A204.1 (cell line): ENCODE results near the gene TECPR2.
A peak's percentile ranks its signal among the peaks of the same experiment; 100 is the strongest.
"Not testable (repeated sequence)": the region's sequence is repeated elsewhere in the genome, so short reads cannot be mapped to it uniquely, and the experiment has no call there.

ENCODE experiments used
- FAIRE-seq: peaks from 2 replicates; lab custom pipeline; 2012; peaks lifted over from hg19 to GRCh38; lab: Jason Lieb, UNC

The TECPR2 gene

DNA sequence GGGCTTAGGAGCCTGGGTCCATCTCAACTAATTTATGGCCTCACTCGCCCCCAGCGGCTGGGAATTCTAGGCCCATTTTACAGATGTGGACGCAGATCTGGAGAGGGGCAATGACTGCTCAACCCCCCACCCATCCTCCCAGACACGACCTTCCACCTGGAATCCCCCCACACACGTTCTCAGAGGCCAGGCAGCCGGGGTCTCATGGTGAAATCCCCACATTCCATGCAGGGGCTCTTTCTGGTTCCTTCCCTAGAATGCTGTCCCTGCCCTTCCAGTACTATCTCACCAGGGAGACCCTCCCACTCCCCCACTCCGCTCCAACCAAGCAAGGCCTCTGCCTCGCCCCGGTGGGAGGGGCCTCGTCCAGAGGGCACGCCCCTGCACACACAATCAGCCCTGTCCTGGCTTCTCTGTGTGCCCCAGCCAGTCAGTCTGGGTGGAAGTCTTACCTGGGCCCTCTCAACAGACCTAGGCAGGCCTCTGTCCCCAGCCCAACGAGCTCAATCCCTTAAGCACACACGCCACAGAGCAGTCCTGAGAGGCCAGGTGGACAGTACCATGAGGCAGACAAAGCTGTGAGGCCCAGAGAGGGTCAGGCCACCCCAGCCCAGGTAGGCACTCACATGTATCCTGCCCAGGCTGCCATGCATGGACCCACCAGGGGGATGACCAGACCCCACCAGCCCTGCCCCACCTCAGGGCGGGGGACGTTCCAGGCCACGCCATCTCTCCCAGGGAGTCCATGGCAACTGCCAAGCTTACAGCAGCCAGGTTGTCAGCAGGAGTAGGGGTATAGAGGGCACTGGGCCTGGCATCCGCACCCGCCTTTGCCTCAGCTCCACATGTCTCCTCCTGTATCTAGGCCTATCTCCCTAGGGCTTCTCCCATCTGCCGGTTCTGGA, 148.1 kb downstream of the TECPR2 start:
- no peak for FAIRE-seq

DNA sequence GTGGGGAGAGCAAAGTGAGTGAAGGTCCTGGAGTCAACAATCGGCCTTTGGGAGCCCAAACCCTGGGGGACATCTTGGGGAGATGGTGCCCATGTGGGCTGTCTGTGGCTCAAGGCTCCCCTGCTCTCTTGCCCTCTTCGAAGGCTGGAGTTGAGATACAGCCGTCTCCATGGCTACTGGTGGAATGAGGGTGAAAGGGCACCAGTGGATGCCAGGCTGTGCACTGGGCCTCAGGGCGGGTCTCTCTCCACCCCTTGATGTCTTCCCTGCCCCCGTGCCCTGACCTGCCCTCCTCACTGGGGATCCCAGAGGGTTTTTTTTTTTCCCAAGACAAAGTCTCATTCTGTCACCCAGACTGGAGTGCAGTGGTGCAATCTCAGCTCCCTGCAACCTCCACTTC, 148.8 kb downstream of the TECPR2 start:
- FAIRE-seq: no peak

DNA sequence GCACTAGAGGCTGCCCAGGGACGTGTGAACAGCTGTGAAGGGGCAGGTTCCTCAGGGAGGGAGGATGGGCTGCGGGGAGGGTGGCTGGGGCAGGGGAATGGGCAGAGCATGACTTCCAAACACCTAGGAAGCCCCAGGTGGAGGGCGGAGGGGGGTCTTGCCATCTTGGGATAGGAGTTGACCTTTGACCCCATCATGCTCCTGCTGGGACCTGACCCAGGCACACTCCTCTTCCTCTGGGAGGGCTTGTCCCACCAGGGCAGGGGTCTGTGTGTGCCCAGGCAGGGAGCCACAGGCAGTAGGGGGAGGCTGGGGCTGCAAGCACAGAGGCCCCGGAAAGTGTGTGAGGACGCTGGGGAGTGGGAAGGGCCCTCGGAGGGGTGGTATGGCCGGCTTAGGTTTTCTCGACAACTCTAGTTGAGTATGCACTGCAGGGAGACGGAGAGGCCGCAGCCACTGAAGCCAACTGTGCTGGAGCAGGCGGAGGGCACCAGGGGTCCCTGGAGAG, 150.1 kb downstream of the TECPR2 start:
- no peak for FAIRE-seq

DNA sequence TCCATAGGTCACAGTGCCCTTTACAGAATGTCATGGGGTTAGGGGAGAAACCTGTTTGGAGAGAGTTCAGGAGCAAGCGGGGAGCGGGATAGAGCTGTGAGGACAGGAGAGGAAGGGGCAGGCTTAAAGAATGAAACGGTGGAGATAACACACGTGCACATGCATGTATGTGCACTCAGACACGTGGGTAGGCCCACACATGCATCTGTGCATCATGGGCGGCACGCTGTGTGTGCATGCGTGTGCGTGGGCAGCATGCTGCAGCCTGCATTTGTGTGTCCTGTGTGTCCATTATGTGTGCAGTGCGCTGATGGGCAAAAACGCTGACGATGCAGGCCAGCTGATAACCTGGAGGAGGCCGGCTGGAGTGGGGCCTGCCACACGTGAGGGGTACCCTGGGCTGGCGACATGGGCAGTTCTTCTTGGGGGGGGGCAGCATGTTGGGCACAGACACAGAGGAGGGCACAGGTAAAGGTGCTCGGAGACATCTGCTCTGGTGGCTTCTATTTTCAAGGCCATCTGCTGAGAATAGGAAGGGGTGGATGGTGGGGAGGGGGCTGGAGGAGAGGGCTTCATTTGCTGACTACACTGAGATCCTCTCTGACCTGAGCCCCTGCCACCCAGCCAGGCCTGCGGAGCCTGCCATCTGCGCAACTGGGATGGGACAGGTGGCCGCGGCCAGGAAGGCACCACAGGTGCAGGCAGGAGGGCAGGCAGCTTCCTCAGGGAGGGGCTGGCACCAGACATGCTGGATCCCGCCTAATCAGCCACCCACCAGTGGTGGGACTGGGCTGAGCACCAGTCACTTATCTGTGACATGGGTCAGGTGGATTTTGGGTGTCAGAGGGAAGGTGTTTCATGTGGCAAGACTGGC, 151.4 kb downstream of the TECPR2 start:
- no peak for FAIRE-seq

DNA sequence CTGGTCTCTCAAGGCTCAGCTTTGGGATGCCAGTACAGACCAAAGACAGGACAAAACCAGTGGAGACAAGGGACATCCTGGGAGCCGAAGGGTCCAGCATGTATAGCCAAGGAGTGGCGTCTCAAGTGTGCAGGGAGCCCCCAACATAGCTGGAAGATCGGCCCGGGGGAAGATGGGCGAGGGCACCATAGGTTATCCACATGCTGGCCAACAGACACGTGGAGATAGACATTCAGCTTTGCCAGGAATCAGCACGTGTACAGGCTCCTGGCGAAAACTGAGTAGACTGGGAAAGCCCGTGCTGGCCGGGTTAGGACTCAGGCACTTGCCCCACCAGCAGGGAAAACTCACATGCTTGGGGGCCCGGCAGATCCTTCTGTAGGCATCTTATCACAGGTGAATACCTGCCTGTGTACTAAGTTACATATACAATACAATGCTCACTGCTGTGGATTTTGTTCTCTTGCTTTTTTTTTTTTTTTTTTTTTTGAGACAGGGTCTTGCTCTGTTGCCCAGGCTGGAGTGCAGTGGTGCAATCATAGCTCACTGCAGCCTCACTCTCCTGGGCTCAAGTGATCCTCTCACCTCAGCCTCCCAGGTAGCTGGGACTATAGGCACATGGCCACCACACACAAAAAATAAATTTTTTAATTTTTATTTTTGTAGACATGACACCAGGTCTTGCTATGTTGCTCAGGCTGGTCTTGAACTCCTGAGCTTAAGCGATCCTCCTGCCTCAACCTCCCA, 152.4 kb downstream of the TECPR2 start:
- no peak for FAIRE-seq

DNA sequence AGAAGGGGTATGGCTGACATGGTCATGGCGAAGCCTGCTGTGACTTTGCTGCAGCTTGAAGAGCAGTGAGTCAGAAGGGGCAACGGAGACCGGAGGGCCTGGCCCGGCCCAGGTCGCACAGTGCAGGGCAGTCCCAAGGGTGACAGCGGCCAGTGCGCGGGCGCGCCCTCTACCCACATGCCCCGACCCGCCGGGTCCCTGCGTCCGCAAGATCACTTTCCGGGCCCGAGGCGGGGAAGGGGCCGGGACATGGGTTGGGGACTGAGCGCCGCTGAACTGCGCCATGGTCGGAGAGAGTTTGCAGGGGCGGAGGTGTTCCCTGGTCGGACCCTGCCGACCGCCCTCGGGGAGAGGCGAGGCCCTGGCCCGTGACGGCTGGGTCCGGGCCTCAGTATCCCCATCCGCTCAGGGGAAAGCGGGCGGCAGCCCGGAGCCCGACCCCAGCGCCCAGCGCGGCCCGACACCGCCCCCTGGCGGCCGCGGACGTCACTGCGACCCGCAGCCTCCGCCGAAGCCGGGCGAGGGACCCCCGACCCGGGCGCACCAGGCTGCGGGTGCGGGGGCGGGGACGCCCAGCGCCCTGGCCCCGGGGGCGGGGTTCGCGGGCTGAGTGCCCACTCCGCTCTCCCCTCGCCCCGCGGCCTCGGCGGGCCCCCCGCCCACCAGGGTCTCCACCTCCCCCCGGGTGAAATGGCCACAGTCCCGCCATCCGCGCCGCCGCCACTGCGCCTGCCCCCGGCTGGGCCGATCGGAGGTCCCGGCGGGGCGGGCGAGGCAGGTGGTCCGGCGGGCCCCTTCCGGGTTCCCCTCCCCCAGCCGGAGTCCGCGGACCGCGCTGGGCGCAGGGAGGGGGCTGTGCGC, 154.0 kb downstream of the TECPR2 start:
- FAIRE-seq: no peak

DNA sequence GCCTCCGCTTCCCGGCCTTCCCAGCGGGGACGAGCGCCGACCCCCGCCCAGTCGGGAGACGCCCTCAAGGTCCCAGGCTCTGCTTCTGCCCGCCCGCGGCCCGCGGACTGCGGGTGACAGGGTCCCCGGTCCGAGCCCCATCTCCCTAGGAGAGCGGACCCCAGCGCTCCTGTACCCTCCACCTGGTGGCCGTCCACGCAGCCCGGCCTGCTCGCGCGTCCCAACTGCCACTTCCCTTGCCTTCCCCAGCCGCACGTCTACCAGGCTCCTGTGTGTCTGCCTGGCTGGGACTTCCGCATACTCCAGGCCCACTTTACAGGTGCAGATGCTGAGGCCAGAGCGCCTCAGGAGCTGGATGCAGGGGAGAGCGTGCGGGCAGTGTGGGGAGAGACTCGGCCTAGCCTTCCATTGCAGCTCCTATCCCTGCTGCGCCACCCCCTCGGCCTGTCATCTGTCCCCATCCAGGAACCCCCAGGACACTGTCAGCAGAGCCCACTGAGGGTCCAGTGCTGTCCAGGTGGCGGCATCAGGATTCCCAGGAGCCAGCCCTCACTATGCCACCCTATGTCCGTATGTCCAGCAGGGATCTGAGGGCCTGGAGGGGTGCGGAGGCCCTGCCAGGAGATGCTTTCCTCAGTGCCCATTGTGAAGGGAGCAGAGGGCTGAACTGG, 154.8 kb downstream of the TECPR2 start:
- no peak for FAIRE-seq

DNA sequence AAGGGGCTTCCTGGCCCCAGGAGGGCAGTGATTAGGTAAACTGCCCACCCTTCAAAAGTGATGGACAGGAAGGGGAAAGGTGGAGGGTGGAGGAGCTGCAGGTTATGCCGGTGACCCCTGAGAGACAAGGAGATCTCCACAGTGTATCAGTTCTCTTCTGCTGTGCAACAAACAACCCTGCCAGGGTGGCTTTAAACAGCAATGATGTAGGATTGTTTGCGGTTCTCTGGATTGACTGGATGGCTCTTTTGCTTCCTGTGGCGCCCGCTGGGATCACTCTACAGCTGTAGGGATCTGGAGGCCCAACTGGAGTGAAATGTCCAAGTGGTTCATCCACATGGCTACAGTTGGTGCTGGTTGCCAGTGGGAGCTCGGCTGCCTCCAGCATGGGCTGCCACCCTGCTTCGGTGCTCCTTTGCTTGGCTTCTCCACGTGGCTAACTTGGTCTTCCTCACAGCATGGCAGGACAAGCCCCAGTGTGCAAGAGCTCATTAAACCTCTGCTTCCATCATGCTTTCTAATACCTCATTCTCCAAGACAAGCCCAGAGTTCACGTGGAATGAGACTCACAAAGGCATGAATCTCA, 155.4 kb downstream of the TECPR2 start:
- FAIRE-seq: no peak

DNA sequence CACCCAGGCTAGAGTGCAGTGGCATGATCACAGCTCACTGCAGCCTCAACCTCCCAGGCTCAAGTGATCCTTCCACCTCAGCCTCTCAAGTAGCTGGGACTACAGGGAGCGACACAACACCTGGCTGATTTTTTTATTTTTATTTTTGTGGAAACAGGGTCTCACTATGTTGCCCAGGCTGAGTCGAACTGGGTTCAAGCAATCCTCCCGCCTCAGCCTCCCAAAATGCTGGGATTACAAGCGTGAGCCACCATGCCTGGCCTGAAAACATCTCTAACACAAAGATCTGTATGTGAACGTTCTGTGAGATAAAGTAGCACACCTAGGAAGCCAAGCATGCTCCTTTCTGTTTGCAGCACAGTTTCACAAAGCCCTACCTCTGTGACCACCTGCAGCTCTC, 157.0 kb downstream of the TECPR2 start:
- FAIRE-seq: not testable (repeated sequence)

DNA sequence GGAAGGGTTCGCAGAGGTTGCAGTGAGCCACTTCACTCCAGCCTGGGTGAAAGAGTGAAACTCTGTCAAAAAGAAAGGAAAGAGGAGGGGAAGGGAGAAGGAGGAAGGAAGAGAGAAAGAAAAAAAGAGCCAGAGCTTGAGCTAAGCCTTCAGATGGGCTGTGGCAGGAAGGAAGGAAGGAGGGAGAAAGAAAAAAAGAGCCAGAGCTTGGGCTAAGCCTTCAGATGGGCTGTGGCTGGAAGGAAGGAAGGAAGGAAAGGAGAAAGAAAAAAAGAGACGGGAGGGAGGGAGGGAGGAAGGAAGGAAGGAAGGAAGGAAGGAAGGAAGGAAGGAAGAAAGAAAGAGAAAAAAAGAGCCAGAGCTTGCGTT, 160.4 kb downstream of the TECPR2 start:
- no peak for FAIRE-seq

DNA sequence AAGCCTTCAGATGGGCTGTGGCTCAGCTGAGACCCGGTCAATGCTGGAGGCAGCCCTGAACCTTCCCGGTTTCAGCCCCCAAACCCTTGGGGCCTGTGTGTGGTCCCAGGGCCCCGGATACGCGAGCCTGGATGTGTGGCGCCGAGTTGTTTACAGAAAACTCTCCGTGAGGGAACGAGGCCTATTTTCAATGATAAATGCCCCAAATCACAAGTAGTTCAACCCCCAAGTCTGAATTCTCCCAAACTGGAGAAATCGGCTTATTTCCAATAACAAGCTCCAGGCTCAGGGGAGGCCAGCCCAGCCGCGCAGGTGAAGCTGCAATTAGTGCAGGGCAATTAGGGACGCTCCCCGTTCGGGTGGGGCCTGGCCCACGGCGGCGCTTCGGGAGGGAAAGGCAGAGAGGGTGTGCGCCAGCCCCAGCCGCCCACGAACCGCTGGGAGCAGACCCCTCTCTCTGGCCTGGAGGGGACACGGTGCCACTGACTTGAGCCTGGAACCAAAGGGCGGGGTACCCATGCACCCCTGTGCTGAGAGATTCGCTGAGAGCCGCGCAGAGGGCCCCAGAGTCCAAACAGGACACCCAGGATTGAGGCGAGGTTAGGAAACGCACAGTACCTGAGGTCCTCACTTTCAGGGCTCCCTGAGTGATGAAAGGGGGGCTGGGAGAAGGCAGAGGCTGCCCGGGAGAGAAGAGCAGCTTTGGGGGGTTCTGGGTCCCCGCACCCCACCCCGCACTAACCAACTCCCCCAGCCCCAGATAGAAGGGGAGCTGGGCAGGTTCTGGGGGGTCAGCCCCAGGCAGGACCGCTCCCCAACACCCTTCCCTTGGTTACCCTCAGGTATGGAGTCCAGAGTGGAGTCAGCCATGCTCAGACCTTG, 161.1 kb downstream of the TECPR2 start:
- FAIRE-seq: no peak

DNA sequence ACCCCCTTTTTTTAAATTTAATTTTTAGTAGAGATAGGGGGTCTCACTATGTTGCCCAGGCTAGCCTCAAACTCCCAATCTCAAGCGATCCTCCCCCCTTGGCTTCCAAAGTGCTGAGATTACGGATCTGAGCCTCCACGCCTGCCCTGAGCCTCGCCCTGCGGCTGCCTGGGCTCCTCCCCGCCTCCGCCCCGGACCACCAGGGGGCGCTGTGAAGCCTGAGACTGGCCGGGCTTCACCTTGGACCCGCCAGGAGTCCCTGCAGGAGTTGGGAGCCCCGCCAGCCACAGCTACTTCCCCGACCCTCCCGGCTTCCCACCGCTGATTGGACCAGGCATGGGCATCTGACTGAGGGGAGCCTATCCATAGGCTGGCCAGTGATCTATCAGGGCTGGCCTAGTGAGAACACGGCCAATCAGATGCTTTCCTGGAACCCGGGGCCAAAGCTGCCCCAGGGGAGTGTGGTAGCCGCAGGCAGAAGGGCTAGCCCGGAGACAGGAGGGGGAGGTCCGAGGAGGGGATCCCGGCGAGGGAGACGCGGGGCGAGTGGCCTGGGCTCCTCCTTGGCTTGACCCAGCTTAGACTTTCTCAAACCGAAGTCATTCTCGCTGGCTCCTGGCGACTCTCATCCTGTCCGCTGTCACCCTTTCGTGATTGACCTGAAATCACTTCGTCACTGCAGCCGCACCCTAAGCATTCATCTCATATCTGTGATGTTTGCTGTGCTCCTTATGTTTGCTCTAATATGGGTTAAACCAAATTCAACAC, 161.9 kb downstream of the TECPR2 start:
- FAIRE-seq: peak; percentile 94

DNA sequence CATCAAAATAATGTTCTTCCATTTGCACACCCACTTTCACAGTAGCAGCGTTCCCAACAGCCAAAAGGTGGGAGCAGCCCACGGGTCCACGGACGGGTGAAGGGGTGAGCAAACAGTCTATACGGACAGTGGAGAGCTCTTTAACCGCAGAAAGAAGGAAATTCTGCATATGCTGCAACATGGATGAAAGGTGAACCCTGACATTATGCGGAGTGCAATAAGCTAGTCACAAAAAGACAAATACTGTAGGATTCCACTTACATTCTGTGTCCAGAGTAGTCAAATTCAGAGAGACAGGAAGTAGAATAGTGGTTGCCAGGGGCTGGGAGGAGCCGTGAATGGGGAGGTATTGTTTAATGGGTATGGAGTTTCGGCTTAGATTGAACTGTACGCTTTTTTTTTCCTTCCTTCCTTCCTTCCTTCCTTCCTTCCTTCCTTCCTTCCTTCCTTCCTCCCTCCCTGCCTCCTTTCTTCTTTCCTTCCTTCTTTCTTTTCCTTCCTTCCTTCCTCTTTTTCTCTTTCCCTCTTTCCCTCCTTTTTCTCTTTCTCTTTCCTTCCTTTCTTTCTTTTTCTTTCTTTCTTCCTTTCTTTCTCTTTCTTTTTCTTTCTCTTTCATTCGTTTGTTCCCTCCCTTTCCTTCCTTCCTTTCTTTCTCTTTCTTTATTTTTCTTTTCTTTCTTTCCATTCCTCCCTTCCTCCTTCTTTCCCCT, 162.6 kb downstream of the TECPR2 start:
- no peak for FAIRE-seq

DNA sequence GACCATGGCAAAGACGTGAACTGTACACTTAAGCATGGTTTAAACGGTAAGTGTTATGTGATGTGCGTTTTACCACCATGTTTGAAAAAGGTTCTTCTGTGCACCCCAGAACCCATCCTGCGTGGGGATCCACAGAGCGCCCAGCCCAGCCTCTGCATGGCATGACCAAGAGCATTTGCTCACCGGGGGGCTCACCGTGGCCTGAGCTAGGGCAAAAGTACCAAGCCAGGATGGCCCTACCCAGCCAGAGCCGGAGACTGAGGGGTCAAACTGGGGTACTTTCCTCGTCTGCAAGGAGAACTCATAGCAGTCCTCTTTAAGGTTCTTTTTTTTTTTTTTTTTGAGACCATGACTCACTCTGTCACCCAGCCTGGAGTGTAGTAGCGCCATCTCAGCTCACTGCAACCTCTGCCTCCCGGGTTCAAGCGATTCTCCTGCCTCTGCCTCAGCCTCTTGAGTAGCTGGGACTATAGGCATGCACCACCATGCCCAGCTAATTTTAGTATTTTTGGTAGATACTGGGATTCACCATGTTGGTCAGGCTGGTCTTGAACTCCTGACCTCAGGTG, 163.3 kb downstream of the TECPR2 start:
- no peak for FAIRE-seq

DNA sequence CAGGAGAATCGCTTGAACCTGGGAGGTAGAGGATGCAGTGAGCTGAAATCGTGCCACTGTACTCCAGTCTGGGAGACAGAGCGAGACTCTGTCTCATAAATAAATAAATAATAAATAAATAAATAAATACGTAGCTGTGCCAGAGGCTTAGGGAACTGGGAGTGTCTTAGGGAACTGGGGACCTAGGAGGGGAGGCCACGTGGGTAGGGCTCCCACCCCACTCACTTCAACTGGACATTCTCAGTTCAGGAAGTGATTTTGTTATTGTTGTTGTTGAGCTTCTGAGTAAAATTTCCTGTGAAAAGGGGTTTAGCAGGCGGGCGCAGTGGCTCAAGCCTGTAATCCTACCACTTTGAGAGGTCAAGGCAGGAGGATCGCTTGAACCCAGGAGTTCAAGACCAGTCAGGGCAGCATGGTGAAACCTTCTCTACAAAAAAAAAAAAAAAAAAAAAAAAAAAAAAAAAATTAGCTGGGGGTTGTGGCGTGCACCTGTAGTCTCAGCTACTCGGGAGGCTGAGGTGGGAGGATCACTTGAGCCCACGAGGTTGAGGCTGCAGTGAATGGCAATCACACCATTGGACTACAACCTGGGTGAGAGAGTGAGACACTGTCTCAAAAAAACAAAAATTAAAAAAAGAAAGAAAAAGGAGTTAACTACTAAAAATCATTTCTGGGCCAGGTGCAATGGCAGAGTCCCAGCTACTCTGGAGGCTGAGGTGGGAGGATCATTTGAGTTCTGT, 165.9 kb downstream of the TECPR2 start:
- FAIRE-seq: no peak

DNA sequence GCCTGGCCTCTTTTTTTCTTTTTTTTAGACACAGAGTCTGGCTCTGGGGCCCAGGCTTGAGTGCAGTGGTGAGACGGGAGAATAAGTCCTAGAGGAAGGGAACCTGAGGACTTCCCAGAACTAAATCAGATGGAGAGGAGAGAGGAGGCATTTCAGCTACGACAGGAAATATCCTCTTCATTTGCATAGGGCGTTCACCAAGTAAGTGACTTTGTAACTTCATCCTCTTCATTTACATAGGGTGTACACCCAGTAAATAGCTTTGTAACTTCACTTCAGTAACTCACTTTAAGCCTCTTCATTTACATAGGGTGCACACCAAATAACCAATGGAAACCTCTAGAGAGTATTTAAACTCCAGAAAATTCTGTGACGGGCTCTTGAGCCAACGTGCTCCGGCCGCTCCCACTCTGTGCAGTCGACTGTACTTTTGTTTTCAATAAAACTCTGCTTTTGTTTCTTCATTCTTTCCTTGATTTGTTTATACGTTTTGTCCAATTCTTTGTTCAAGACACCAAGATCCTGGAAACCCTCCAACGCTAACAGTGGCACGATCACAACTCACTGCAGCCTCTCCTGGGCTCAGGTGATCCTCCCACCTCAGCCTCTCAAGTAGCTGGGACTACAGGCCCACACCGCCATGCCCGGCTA, 168.2 kb downstream of the TECPR2 start:
- no peak for FAIRE-seq
